CD8-positive, alpha-beta memory T cell (primary cell): ENCODE measurements around the gene SUPT16H. TPM values are rescaled to one million over a fixed set of nuclear protein-coding genes. Genes with fewer than 3 reads are reported as not detected.

Experiments used
- CTCF ChIA-PET: fragments of 350-600 bp; sonication (Branson Sonifier 250); formaldehyde crosslinking; loops from one replicate; lab custom pipeline; 2021; ENCODE audit warnings: antibody characterized with exemption; lab: Charles Lee
- POLR2A ChIA-PET: fragments of 350-600 bp; sonication (Branson Sonifier 250); formaldehyde crosslinking; loops from one replicate; lab custom pipeline; 2021; ENCODE audit warnings: antibody characterized with exemption; lab: Charles Lee
- DNase-seq, 5 donors: peaks; one replicate each; pipeline versions ENCODE4 v3.0.0 to v3.0.0-alpha.2; 2020 to 2022; ENCODE audit warnings: mixed read lengths in 1 of 5
- H3K27ac ChIP-seq: one replicate; pipeline ENCODE4 v1.7.0; 2013; ENCODE audit warnings: low read depth, mild to moderate bottlenecking, low read length, moderate library complexity
- H3K27me3 ChIP-seq: 2 replicates; pipeline ENCODE4 v1.7.0; 2013; ENCODE audit warnings: low read length, mild to moderate bottlenecking; ENCODE audit not compliant: insufficient read depth, poor library complexity, severe bottlenecking
- H3K36me3 ChIP-seq: 2 replicates; pipeline ENCODE4 v1.7.0; 2013; ENCODE audit warnings: mild to moderate bottlenecking, low read length, moderate library complexity; ENCODE audit not compliant: insufficient read depth
- H3K4me1 ChIP-seq: 2 replicates; pipeline ENCODE4 v1.7.0; 2013; ENCODE audit warnings: mild to moderate bottlenecking, low read length, moderate library complexity; ENCODE audit not compliant: insufficient read depth
- H3K4me3 ChIP-seq: 2 replicates; pipeline ENCODE4 v1.7.0; 2013; ENCODE audit warnings: mild to moderate bottlenecking, low read length
- H3K9me3 ChIP-seq: 2 replicates; pipeline ENCODE4 v1.7.0; 2013; ENCODE audit warnings: mild to moderate bottlenecking, low read length
- H3K27ac Mint-ChIP-seq, 8 donors: one replicate each; pipeline ENCODE4 v1.8.0; 2020 to 2021; ENCODE audit warnings: mixed read lengths in 8 of 8, mild to moderate bottlenecking in 6 of 8, inconsistent platforms in 3 of 8, moderate library complexity in 3 of 8
- H3K27me3 Mint-ChIP-seq, 2 donors: one replicate each; pipeline ENCODE4 v1.8.0; 2020 to 2021; ENCODE audit warnings: mixed read lengths in 2 of 2, mild to moderate bottlenecking in 1 of 2, moderate library complexity in 1 of 2
- H3K36me3 Mint-ChIP-seq, 3 donors: one replicate each; pipeline ENCODE4 v1.8.0; 2020 to 2021; ENCODE audit warnings: mixed read lengths in 3 of 3, inconsistent platforms in 1 of 3, mild to moderate bottlenecking in 1 of 3
- H3K4me1 Mint-ChIP-seq, 3 donors: one replicate each; pipeline ENCODE4 v1.8.0; 2020 to 2021; ENCODE audit warnings: mixed read lengths in 3 of 3, inconsistent platforms in 1 of 3, mild to moderate bottlenecking in 1 of 3
- H3K4me3 Mint-ChIP-seq, 7 donors: one replicate each; pipeline ENCODE4 v1.8.0; 2020 to 2021; ENCODE audit warnings: mixed read lengths in 7 of 7, mild to moderate bottlenecking in 6 of 7, moderate library complexity in 4 of 7, inconsistent platforms in 2 of 7
- H3K9me3 Mint-ChIP-seq, 5 donors: one replicate each; pipeline ENCODE4 v1.8.0; 2020 to 2022; ENCODE audit warnings: mixed read lengths in 5 of 5, mild to moderate bottlenecking in 3 of 5, moderate library complexity in 2 of 5, inconsistent platforms in 1 of 5
- polyA plus RNA-seq: library from polyadenylated mRNA; unstranded; fragments of 300-500 nt; fragmentation: Illumina TruSeq; gene quantifications from one replicate; pipeline ENCODE4 v1.2.3, GENCODE V29; 2021
- total RNA-seq, 2 experiments: library from RNA; stranded (reverse); gene quantifications; one replicate each; pipeline ENCODE4 v1.2.3, GENCODE V29; 2021

The SUPT16H gene
- total and polyA plus RNA-seq, 3 experiments from 2014 or later, result 84.5 to 208 (median 199) TPM

DNA sequence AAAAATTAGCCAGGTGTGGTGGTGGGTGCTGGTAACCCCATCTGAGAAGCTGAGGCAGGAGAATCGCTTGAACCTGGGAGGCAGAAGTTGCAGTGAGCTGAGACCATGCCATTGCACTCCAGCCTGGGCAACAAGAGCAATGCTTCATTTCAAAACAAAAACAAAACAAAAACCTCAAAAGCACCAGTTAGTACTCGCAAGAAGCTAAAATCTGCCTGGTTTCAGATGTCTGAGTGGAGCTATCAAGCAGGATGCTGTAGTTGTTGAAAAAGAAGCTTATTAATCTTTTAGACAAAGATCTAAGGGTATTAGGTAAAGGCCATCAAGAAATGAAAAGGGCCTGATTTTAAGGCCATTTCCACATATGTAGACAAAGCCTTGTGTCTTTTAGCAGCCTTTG, 50.9 kb downstream of the SUPT16H start:
- H3K27ac ChIP-seq, result no peak overlapping the region
- POLR2A ChIA-PET, result no interaction called here

DNA sequence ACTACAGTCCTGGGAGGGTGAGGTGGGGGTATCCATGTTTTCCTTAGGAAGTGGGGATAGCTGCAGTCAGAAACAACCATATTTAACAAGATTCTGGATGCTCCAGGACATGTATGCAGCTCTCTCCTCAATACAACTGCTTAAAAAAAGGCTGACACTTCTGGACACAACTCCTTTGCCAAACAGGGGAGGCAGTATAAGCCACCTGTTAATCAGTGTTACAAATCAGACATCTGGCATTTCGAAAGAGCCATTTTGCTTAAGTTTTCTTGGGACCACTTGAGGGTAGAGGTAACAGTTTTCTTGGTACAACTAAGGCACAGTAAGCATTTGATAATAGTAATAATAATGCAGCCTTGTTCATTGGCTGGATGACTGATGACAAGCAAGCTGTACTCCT, 56.8 kb downstream of the SUPT16H start:
- H3K27ac Mint-ChIP-seq, result no peak overlapping the region

More for the DNA sequence above, 50.9 kb downstream of the SUPT16H start:
- no peak overlapping the region for H3K27ac Mint-ChIP-seq
- CTCF ChIA-PET, result interaction anchor here (0.8 kb wide), 1 partner anchor 46 kb away, joined by 3 read pairs; no protein-coding TSS in a partner anchor
- no peak overlapping the region for H3K4me3 ChIP-seq
- H3K9me3 Mint-ChIP-seq, result no peaks in the 10 kb centered on the region
- H3K4me3 Mint-ChIP-seq, result no peak overlapping the region
- no peaks in the 10 kb centered on the region for H3K36me3 Mint-ChIP-seq
- no peaks in the 10 kb centered on the region for H3K27me3 ChIP-seq
- no peaks in the 10 kb centered on the region for H3K36me3 ChIP-seq
- DNase-seq, result no peak
- H3K4me1 Mint-ChIP-seq, result no peaks in the 10 kb centered on the region
- H3K9me3 ChIP-seq, result no peaks in the 10 kb centered on the region
- H3K27me3 Mint-ChIP-seq, result peaks cover 3 to 6% of the 10 kb centered on the region in 2 donors
- H3K4me1 ChIP-seq, result no peaks in the 10 kb centered on the region

DNA sequence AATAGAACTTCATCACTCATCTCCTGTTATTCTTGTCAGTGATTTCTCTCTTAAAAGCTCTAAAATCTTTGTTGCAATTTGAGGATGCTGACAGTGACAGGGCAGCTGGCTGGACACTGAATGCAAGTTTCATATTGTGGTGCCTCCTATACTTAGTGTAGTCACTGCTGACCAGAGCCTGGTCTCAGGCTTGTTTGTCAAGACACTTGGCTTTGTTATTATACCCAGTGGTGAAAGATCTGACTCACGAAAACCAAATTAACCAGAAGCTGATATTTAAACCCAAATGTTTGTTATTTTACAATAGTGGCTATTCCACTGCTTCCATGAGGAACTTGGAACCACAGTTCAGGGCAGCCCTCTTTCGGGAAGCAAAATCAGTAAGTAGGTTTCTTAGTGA, 61.1 kb downstream of the SUPT16H start:
- no peaks in the 10 kb centered on the region for H3K4me1 ChIP-seq
- Mint-ChIP-seq H3K36me3 (peaks cover 0 to 2% (median 0%) of the 10 kb centered on the region in 3 donors), H3K4me1 (peaks cover 3 to 10% (median 9%) of the 10 kb centered on the region in 3 donors), H3K9me3 (no peaks in the 10 kb centered on the region), H3K27ac (no peak overlapping the region), H3K27me3 (peaks cover 8 to 36% of the 10 kb centered on the region in 2 donors), H3K4me3 (no peak overlapping the region)
- no peaks in the 10 kb centered on the region for H3K27me3 ChIP-seq
- no peak for DNase-seq
- ChIA-PET POLR2A (no interaction called here), CTCF (no interaction called here)
- H3K9me3 ChIP-seq, result no peaks in the 10 kb centered on the region
- H3K4me3 ChIP-seq, result no peak overlapping the region
- no peak overlapping the region for H3K27ac ChIP-seq
- H3K36me3 ChIP-seq, result no peaks in the 10 kb centered on the region

More for the DNA sequence above, 56.8 kb downstream of the SUPT16H start:
- Mint-ChIP-seq H3K36me3 (peaks cover 0 to 2% (median 0%) of the 10 kb centered on the region in 3 donors), H3K9me3 (no peaks in the 10 kb centered on the region), H3K4me3 (no peak overlapping the region), H3K4me1 (no peaks in the 10 kb centered on the region), H3K27me3 (peaks cover 6 to 32% of the 10 kb centered on the region in 2 donors)
- CTCF ChIA-PET, result no interaction called here
- no peak for DNase-seq
- POLR2A ChIA-PET, result no interaction called here
- Histone ChIP-seq H3K9me3 (no peaks in the 10 kb centered on the region), H3K4me1 (no peaks in the 10 kb centered on the region), H3K27ac (no peak overlapping the region), H3K4me3 (no peak overlapping the region), H3K27me3 (no peaks in the 10 kb centered on the region), H3K36me3 (no peaks in the 10 kb centered on the region)

DNA sequence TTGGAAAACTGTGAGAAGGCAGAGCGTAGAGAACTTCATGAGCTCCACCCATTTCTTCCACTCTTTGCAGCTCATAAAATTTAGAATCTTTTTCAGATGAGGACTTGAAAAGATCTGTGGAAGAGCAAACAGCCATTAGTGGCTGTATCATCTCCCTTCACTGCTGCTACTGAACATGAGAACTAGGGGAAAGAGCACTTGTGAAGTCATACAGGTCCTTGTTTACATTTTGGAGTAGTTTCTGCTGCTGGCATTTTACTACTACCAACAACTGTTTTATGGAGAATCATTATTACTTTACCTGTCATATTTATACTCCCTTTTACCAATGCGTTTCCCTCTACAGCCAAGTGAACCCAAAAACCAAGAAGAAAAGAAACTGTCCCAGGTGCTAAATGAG, 62.9 kb downstream of the SUPT16H start:
- Mint-ChIP-seq H3K4me3 (no peak overlapping the region), H3K27ac (no peak overlapping the region), H3K36me3 (peaks cover 0 to 2% (median 0%) of the 10 kb centered on the region in 3 donors), H3K9me3 (no peaks in the 10 kb centered on the region), H3K4me1 (peaks cover 3 to 10% (median 9%) of the 10 kb centered on the region in 3 donors), H3K27me3 (peaks cover 8 to 34% of the 10 kb centered on the region in 2 donors)
- Histone ChIP-seq H3K4me3 (no peak overlapping the region), H3K36me3 (no peaks in the 10 kb centered on the region), H3K27me3 (no peaks in the 10 kb centered on the region), H3K4me1 (no peaks in the 10 kb centered on the region), H3K27ac (no peak overlapping the region), H3K9me3 (no peaks in the 10 kb centered on the region)
- ChIA-PET POLR2A (interaction anchor here (0.7 kb wide), 1 partner anchor 51 kb away, joined by 7 read pairs; no protein-coding TSS in a partner anchor), CTCF (interaction anchor here (0.6 to 0.7 kb wide), 3 partner anchors 20 to 128 kb away, joined by 3 to 4 read pairs (median 3); no protein-coding TSS in a partner anchor)
- no peak for DNase-seq

DNA sequence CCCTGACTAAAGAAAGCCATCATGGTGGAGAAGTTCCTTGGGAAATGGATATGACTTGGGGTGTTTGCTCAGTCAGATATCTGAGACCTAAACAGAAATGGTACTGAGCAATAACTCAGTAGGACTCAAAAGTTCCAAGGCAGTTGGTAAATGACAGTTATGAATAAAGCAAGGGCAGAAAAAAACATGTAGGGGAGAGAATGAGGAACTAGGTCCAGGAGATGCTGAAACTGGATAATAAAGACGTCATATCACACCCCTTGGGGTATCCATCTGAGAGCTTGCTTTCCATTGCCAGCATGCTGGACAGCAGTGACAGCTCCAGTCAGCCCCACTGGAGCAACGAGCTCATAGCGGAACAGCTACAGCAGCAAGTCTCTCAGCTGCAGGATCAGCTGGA, 66.4 kb downstream of the SUPT16H start:
- H3K4me3 Mint-ChIP-seq, result no peak overlapping the region
- Histone ChIP-seq H3K27me3 (no peaks in the 10 kb centered on the region), H3K9me3 (no peaks in the 10 kb centered on the region), H3K4me1 (no peaks in the 10 kb centered on the region), H3K27ac (no peak overlapping the region), H3K36me3 (no peaks in the 10 kb centered on the region), H3K4me3 (no peak overlapping the region)
- peaks cover 3 to 10% (median 9%) of the 10 kb centered on the region in 3 donors for H3K4me1 Mint-ChIP-seq
- CTCF ChIA-PET, result no interaction called here
- peaks cover 10 to 21% of the 10 kb centered on the region in 2 donors for H3K27me3 Mint-ChIP-seq
- DNase-seq, result no peak
- H3K36me3 Mint-ChIP-seq, result no peaks in the 10 kb centered on the region
- H3K9me3 Mint-ChIP-seq, result no peaks in the 10 kb centered on the region
- peak overlapping the region in 1 of 8 donors; percentile 61 for H3K27ac Mint-ChIP-seq
- POLR2A ChIA-PET, result no interaction called here

DNA sequence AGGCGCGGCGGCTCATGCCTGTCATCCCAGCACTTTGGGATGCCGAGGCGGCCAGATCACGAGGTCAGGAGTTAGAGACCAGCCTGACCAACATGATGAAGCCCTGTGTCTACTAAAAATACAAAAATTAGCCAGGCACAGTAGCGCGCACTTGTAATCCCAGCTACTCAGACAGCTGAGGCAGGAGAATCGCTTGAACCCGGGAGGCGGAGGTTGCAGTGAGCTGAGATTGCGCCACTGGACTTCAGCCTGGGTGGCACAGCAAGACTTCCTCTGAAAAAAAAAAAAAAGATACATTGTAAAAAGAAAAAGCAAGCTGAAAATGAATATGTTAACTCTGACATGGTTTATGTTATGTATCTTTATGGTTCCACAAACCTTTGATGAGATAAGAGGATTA, 70.3 kb downstream of the SUPT16H start:
- no peaks in the 10 kb centered on the region for H3K36me3 ChIP-seq
- Mint-ChIP-seq H3K4me3 (no peak overlapping the region), H3K27me3 (peaks cover 8 to 11% of the 10 kb centered on the region in 2 donors), H3K9me3 (no peaks in the 10 kb centered on the region), H3K36me3 (no peaks in the 10 kb centered on the region), H3K27ac (no peak overlapping the region), H3K4me1 (peaks cover 9 to 11% (median 11%) of the 10 kb centered on the region in 3 donors)
- H3K4me1 ChIP-seq, result peaks cover 7% of the 10 kb centered on the region
- POLR2A ChIA-PET, result no interaction called here
- CTCF ChIA-PET, result no interaction called here
- no peaks in the 10 kb centered on the region for H3K9me3 ChIP-seq
- no peaks in the 10 kb centered on the region for H3K27me3 ChIP-seq
- no peak for DNase-seq
- no peak overlapping the region for H3K27ac ChIP-seq
- no peak overlapping the region for H3K4me3 ChIP-seq

DNA sequence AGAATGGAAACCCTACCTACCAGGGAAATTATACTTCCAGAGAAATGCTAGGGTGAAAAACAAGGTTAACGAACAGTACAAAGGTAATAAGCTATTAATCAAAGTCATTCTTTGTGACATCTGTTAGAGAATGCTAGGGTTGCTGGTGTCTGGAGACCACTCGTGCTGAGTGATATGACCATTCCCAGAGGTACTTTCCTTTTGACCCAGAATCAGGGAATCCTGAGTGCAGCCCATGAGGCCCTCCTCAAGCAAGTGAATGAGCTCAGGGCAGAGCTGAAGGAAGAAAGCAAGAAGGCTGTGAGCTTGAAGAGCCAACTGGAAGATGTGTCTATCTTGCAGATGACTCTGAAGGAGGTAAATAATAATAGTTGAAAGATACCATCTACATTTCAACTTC, 72.2 kb downstream of the SUPT16H start:
- Histone ChIP-seq H3K4me1 (peaks cover 7% of the 10 kb centered on the region), H3K27ac (no peak overlapping the region), H3K4me3 (no peak overlapping the region), H3K36me3 (no peaks in the 10 kb centered on the region), H3K9me3 (no peaks in the 10 kb centered on the region), H3K27me3 (no peaks in the 10 kb centered on the region)
- ChIA-PET POLR2A (interaction anchor here (0.5 kb wide), 1 partner anchor 136 kb away, joined by 4 read pairs; no protein-coding TSS in a partner anchor), CTCF (interaction anchor here (0.6 kb wide), 1 partner anchor 237 kb away, joined by 3 read pairs; no protein-coding TSS in a partner anchor)
- H3K27me3 Mint-ChIP-seq, result peaks cover 6 to 8% of the 10 kb centered on the region in 2 donors
- peaks cover 13 to 21% (median 18%) of the 10 kb centered on the region in 3 donors for H3K4me1 Mint-ChIP-seq
- no peaks in the 10 kb centered on the region for H3K36me3 Mint-ChIP-seq
- no peak overlapping the region for H3K4me3 Mint-ChIP-seq
- no peak for DNase-seq
- H3K9me3 Mint-ChIP-seq, result no peaks in the 10 kb centered on the region
- H3K27ac Mint-ChIP-seq, result no peak overlapping the region

DNA sequence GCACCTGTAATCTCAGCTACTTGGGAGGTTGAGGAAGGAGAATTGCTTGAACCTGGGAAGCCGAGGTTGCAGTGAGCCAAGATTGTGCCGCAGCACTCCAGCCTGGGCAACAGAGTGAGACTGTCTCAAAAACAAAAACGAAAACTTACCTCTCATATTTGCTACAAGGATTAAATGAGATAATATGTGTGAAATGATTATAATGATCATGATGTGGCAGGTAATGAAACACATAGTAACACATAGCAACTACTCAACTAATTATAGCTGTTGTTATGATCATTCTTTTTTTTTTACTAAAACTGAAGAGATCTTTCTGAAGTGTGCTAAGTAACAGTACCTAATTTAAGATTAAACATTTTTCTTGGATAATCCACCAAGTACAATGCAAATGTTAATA, 73.9 kb downstream of the SUPT16H start:
- Mint-ChIP-seq H3K36me3 (no peaks in the 10 kb centered on the region), H3K9me3 (no peaks in the 10 kb centered on the region), H3K27ac (no peak overlapping the region), H3K27me3 (peaks cover 6 to 8% of the 10 kb centered on the region in 2 donors), H3K4me1 (peaks cover 13 to 21% (median 18%) of the 10 kb centered on the region in 3 donors), H3K4me3 (no peak overlapping the region)
- DNase-seq, result no peak
- Histone ChIP-seq H3K4me3 (no peak overlapping the region), H3K9me3 (no peaks in the 10 kb centered on the region), H3K4me1 (peaks cover 7% of the 10 kb centered on the region), H3K27ac (no peak overlapping the region), H3K27me3 (no peaks in the 10 kb centered on the region), H3K36me3 (no peaks in the 10 kb centered on the region)
- CTCF ChIA-PET, result no interaction called here
- POLR2A ChIA-PET, result no interaction called here
